ENCODE data around the gene SLC25A19. TPM values are rescaled to one million over a fixed set of nuclear protein-coding genes. Genes with fewer than 3 reads are reported as not detected.
A peak's percentile ranks its signal among the peaks of the same experiment; 100 is the strongest.

The SLC25A19 gene
- total and polyA plus RNA-seq, 3 donors from 2014 or later: 34.3 to 98.0 (median 44.6) TPM

DNA sequence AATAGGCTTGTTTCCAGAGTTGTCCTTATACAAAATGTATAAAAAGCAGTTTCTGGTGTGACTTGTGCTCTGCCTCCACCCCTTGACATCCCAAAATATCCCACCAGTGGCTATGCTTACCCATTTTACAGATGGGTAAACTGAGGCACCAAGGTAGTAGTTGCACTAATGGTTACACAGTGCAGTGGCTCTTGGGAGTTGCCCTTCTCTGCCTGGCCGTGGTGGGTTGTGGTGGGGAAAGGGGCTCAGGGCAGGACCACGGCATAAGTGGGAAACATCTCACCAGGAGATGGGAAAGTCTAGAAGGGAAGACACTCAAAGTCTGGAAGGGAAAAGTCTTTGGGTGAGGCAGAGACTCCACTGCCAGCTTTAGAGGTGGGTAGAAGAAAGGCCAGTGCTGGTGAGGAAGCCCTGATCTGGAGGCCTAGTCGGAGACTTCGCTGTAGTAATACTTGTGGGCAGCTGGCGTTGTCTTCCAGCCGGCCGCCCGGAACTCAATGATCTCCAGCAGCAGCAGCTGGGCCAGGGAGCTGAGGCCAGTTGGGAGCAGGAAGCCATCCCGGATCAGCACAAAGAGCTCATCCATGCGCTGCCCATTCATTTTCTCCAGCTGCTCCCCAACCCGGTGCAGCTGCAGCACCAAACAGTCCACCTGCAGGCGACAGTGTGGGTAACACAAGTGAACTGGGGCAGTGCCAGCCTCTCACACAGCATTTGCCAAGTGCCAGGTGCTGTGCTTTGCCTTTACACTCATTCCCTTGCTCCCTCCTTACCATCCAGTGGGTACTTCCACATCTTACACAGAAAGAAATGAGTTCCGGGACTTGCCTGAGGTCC lies 22.7 kb downstream of the SLC25A19 start:
- H3K4me3 ChIP-seq: no peak overlapping the region
- no peaks in the 10 kb centered on the region for H3K36me3 ChIP-seq (ENCODE audit: low read depth, missing control alignments)
- no peaks in the 10 kb centered on the region for H3K9me3 ChIP-seq
- no peak overlapping the region for H3K27ac ChIP-seq
- DNase-seq: no peak
- peaks cover 10% of the 10 kb centered on the region for H3K4me1 ChIP-seq
- no peaks in the 10 kb centered on the region for H3K27me3 ChIP-seq
- WGBS, 2 donors: 66 to 77% methylated on average over 13 of the region's 13 CpGs
- TF ChIP-seq, protein P1, sequence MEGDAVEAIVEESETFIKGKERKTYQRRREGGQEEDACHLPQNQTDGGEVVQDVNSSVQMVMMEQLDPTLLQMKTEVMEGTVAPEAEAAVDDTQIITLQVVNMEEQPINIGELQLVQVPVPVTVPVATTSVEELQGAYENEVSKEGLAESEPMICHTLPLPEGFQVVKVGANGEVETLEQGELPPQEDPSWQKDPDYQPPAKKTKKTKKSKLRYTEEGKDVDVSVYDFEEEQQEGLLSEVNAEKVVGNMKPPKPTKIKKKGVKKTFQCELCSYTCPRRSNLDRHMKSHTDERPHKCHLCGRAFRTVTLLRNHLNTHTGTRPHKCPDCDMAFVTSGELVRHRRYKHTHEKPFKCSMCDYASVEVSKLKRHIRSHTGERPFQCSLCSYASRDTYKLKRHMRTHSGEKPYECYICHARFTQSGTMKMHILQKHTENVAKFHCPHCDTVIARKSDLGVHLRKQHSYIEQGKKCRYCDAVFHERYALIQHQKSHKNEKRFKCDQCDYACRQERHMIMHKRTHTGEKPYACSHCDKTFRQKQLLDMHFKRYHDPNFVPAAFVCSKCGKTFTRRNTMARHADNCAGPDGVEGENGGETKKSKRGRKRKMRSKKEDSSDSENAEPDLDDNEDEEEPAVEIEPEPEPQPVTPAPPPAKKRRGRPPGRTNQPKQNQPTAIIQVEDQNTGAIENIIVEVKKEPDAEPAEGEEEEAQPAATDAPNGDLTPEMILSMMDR (IDR thresholded peaks at IDR 0.05): no peak
- no peak for TF ChIP-seq POLR2A (IDR thresholded peaks at IDR 0.05)
- intact Hi-C loops (cut with DNase I; ENCODE audit: low total_unique reads): no loop called here

DNA sequence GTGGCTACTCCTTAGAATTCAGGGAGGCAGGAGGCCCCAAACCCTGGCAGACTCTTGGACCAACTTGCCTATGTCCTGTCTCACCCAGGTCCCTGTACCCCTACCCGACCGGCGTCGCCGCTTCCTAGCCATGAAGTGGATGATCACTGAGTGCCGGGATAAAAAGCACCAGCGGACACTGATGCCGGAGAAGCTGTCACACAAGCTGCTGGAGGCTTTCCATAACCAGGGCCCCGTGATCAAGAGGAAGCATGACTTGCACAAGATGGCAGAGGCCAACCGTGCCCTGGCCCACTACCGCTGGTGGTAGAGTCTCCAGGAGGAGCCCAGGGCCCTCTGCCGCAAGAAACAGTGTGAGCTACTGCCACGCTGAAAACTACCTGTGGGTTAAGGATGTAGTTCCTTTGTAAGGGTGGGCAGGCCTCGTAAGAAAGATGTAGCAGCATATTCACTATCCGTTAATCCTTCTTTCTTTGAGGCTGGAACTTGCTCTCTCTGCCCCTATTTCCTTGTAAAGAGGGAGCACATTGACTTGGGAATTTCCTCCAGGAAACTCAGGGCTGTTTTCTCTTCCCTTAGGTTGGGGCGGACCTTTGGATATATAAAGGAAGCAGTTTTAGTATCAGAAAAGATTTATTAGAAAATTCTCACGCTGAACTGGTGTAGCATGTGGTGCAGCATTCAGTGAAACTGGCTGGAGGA lies 23.5 kb downstream of the SLC25A19 start:
- H3K27ac ChIP-seq: no peak overlapping the region
- no peak for TF ChIP-seq POLR2A (IDR thresholded peaks at IDR 0.05)
- TF ChIP-seq, protein P1 (IDR thresholded peaks at IDR 0.05): no peak
- no peak overlapping the region for H3K4me3 ChIP-seq
- no peak for DNase-seq
- no peaks in the 10 kb centered on the region for H3K36me3 ChIP-seq (ENCODE audit: low read depth, missing control alignments)
- H3K4me1 ChIP-seq: peaks cover 10% of the 10 kb centered on the region
- WGBS, 2 donors: 88 to 93% methylated on average over 17 of the region's 17 CpGs
- no peaks in the 10 kb centered on the region for H3K9me3 ChIP-seq
- H3K27me3 ChIP-seq: no peaks in the 10 kb centered on the region
- intact Hi-C loops (cut with DNase I; ENCODE audit: low total_unique reads): no loop called here

DNA sequence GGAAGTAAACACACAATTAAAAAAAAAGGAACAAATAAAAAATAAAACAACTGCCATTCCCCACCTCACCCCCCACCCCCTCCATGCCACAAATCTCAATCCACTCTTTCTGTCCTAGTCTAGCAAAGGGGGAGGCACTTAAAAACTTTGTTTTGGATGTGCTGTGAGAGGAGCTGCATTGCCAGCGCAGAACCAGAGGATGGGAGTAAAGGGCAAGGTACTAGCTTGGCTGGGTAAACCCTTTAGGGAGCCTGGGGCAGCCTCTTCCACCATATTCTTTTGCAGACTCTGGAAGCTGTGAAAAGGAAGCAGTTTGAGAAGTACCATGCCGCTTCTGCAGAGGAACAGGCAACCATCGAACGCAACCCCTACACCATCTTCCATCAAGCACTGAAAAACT lies 26.2 kb downstream of the SLC25A19 start:
- WGBS, 2 donors: 88 to 95% methylated on average over 4 of the region's 4 CpGs
- no peak overlapping the region for H3K27ac ChIP-seq
- no peaks in the 10 kb centered on the region for H3K36me3 ChIP-seq (ENCODE audit: low read depth, missing control alignments)
- intact Hi-C loops (cut with DNase I; ENCODE audit: low total_unique reads): no loop called here
- DNase-seq: no peak
- no peak overlapping the region for H3K4me3 ChIP-seq
- no peaks in the 10 kb centered on the region for H3K27me3 ChIP-seq
- TF ChIP-seq, protein P1 (IDR thresholded peaks at IDR 0.05): no peak
- TF ChIP-seq POLR2A (IDR thresholded peaks at IDR 0.05): no peak
- H3K4me1 ChIP-seq: peaks cover 15% of the 10 kb centered on the region
- H3K9me3 ChIP-seq: no peaks in the 10 kb centered on the region

DNA sequence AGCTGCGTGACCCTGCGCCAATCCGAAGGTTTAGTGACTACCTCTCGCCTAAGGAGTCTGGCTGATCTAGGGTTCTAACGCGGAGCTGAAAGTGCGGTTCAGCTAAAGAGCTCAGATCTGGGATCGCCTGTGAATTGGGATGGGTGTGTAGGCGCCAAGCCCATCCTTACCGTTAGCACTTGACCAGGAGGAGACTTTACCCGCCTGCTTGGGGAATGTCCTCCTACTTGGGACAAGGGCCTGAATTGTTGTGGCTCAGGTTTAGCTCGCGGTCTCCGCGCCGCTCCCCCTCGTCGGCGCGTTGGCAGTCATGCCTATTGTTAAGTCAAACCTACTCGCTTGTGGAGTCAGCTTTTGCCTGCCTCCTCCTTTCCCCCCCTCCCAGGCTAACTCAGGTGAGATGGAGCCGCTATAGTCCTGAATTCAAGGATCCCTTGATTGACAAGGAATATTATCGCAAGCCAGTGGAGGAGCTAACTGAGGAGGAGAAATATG lies 27.1 kb downstream of the SLC25A19 start:
- Histone ChIP-seq H3K27me3 (no peaks in the 10 kb centered on the region), H3K9me3 (no peaks in the 10 kb centered on the region), H3K27ac (peak overlapping the region; percentile 83 to 99), H3K4me3 (peak overlapping the region; percentile 94 to 100), H3K4me1 (peaks cover 15% of the 10 kb centered on the region), H3K36me3 (ENCODE audit: low read depth, missing control alignments) (no peaks in the 10 kb centered on the region)
- DNase-seq: no peak
- TF ChIP-seq, protein P1 (IDR thresholded peaks at IDR 0.05): no peak
- no peak for TF ChIP-seq POLR2A (IDR thresholded peaks at IDR 0.05)
- WGBS, 2 donors: 1 to 3% methylated on average over 8 to 23 of the region's 23 CpGs
- intact Hi-C loops (cut with DNase I; ENCODE audit: low total_unique reads): no loop called here
